Stimulated activated CD8-positive, alpha-beta memory T cell treated with anti-CD3 and anti-CD28 coated beads, Interleukin-12 subunit alpha, Interleukin-12 subunit beta, amount 100 ng/mL, for 24 hours (primary cell): ENCODE results near the gene AMHR2.

Experiments used
- DNase-seq: peaks from one replicate; pipeline ENCODE4 v3.0.0-alpha.2; 2020; ENCODE audit errors: extremely low read depth

AMHR2 gene

DNA sequence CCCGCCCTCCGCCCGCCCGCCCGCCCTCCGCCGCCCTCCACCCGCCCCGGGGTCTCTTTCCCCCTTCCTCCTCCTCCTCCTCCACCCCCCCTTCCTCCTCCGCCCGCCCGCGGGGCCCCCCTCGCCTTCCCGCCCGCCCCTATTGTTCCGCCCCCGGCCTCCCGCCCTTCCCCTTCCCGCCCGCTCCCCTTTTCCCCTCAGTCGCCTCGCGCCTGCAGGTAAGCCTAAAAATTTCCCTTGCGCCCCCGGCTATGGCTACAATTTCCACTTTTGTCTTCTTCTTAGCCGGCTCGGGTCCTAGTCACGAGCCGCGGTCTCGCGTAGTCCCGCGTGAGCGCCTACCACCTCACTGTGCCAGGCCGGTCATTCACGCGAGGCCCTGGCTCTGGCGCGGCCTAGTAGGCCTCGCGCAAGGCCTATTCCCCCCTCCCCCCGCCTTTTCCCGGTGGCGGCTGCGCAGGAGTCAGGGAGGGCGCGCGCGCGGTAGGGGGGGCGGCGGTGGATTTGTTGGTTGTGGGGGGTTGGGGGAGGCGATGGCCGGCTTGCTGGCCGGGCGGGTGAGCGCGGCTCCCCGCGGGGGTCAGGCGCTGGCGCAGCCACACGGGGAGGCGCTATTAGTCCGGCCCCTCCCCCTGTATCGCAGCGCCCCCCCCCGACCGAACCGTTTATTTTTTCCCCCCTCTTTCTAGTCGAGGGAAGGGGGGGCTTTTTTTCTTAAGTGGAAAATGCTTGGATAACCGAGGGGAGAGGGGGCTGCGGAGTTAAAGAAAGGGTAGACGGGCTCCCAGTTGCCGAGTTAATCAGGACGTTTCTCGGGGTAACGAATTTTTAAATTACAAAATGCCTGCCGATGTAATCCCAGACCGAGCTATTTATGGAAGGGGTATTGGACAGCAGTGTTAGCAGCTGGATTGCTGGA, 28.8 kb downstream of the AMHR2 start:
- DNase-seq: peak; percentile 43

DNA sequence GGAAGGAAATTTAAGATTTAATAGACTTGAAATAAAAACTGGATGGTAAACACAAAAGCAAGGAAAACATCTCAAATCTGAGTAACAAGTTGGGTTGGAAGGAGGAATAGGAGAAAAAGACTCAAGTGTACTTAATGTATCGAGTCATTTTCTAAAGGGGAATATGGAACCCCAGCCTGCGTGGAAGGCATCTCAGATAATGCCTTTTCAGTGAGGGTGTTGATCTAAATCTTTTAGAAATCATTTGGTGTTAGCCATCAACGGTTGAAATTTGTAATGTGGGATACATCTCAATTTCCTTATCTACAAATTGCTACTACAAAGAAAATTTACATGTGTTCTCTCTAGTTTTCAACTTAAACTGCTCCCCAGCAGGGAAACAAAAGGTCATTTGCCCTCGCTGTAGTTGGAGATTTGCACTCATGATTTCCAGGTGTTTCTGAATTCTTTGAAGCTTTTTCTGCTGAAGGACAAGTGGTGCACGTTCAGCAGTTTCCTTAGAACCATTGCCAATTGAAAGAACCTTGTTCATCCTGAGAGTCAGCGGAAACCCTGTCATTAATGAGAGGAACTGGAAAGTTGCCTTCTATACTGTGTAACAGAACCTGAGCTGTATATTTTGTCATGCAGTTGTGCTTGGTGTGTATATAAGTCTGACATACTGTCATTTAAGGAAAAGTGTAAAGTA, 30.4 kb downstream of the AMHR2 start:
- no peak for DNase-seq

- DNase-seq: no peak
Observed at GRCh38 chr12:53454707-53455106, 31.1 kb downstream of the AMHR2 start.

DNA sequence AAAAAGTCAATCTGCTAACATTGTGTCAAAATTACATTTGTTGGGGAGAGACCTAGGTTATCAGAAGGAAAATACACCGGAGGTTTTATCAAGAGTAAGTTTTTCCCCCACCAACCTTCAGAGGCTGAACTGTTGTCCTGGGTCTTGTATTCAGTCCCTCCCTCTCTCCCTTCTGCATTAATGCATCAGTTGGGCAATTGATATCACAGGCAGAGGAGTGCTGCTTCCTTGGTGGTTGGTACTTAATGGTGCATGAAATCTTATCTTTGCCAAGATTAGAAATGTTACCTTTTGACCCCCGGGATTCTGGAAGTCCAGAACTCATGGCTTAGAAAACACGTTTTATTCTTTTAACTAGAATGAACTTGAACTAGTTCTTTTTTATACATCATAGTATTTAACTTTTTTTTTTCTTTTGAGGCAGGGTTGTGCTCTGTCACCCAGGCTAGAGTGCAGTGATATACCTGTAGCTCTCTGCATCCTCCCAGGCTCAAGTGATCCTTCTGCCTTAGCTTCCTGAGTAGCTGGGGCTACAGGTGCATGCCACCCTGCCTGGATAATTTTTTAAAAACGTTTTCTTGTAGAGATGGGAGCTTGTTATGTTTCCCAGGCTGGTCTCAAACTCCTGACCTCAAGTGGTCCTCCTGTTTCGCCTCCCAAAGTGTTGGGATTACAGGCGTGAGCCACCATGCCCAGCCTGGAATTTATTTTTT, 33.2 kb downstream of the AMHR2 start:
- DNase-seq: no peak

- no peak for DNase-seq
Observed at GRCh38 chr12:53459097-53459496, 35.4 kb downstream of the AMHR2 start.

GRCh38 chr12:53461059-53461458, 37.4 kb downstream of the AMHR2 start:
- no peak for DNase-seq

GRCh38 chr12:53461591-53461990, 37.9 kb downstream of the AMHR2 start:
- no peak for DNase-seq

DNA sequence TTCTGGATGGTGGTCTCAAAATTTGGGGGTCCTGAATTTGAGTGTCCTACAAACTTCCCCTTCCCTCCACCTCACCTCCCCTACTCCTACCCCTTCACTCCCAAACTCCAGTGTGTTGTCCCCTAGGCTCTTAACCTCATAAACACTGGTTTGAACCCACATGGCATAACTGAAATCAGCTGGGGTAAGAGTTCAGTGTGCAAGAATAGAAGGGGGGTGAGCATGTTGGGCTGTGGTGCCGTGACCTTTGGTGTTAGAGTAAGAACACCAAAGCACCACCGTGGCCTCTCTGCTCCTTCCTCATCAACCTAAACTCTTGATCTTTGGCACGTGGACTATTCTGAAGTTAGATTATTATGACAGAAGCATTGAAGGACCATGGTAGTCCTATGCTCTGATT, 39.3 kb downstream of the AMHR2 start:
- no peak for DNase-seq

DNA sequence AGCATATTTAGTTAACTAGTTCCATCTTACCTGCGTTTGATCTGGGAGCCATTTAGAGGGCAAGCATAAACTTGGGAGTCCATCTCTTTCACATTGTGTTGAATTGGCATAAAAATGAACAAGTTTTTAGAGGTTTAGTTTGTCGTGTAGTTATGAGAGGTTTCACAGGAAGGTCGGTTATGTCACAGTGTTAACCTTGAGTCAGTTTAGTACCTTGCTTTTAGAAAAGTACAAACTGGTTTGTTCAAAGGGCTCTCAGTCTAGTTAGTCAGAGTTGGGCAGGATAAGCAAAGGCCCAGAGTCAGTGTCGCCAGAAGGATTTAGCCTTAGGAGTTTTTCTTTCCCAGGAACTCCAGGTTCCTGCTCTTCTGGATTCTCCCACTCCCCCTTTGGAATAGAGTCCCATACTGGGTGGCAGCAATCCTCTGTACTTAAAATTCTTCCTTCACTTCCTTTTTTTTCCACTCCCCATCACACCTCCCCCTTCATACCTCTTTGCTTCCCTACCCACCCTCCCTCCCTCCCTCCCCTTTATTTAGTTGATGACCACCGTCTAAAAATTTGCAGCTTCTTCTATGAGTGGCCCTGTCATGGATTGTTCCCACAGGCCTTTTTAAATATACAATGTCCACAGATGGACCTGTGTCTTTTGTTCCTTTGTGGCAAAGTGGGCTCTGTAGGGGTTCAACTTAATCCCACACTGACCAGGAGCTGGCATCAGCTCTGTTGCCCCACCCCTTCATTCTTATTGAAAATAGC, 40.3 kb downstream of the AMHR2 start:
- no peak for DNase-seq

DNA sequence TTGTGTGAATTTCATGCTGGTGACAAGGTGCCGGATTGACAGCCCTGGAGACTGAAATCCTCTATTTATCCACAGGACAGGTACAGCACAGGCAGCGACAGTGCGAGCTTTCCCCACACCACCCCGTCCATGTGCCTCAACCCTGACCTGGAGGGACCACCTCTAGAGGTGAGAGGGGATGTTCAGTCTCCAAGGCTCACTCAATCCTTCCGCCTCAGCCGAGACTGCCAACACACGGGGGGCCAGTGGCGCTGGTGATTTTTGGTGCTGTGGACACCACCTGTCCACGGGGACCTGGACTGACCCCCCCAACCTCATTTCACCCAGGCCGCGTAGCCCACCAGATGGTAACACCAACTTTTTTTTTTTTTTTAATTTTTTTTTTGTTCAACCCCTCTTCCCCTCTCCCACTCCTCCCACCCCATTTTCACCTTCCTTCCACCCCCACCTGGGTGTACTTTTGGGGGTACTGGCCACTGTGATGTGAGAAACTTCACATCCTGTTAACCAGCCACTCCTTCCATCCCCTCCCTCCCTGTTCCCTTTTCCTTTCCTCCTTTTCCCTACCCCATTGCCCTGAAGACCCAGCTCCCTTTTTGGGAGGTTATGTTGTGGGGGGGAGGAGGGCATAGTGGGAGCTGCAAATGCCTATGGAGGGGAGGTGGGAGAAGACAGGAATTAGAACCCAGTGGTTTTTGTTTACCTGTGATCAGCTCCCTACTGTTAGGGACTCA, 41.2 kb downstream of the AMHR2 start:
- DNase-seq: no peak

- DNase-seq: no peak
Observed at GRCh38 chr12:53465679-53466078, 42.0 kb downstream of the AMHR2 start.

DNA sequence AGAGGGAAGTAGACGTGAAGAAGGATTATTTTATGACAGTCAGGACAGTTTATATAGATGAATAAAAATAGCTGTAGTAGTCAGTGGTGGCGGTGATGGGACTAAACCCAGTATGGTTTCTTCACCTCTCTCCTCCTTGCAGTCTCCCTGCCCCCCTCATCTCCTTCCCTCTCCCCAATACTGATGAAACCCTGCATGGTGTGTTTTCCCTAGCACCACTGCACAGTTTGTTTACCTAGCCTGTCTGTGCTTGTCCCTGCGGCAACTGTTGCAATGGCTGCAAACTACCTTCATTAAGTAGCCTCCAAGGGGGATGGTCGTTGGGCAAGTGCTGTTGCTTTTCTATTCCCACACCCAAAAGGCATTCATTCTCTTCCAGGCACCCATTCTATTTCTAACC, 43.0 kb downstream of the AMHR2 start:
- no peak for DNase-seq

- DNase-seq: no peak
Observed at GRCh38 chr12:53467082-53467481, 43.4 kb downstream of the AMHR2 start.

GRCh38 chr12:53467880-53468279, 44.2 kb downstream of the AMHR2 start:
- no peak for DNase-seq

DNA sequence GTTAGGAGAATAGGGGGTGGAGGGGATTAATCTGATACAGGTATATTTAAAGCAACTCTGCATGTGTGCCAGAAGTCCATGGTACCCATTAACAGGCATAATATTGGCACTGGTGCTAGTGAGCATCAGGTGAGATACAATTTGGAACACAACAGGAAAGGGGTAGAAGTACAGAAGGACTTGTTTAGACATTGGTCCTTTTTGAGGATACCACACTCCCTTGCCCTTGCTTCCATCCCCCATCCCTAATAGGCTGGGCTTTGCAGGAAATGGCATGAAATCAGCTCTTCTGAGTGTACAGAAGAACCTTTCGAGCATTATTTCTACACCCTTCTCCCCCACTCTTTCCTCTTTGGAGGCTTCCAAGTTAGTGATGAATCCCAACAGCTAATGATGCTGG, 44.6 kb downstream of the AMHR2 start:
- no peak for DNase-seq

GRCh38 chr12:53472056-53472582, 48.5 kb downstream of the AMHR2 start:
- no peak for DNase-seq

DNA sequence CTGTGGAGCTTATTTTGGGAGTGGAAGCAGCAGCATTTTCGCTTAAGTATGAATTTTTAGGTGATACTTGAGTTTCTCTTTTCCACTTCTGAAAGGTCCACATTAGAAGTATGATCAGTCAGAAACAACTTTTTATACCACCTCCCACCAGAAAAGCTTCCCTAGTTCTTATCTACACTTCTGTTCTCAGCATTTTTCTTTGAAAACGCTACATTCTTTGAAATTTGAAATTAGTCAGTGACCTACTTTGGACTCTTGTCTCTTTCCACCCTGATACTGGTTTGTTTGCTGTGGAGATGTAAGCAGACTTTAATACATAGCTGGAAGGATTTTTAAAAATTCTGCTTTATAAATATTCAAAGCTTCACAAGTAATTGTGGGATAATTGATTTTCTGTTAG, 50.4 kb downstream of the AMHR2 start:
- no peak for DNase-seq

DNA sequence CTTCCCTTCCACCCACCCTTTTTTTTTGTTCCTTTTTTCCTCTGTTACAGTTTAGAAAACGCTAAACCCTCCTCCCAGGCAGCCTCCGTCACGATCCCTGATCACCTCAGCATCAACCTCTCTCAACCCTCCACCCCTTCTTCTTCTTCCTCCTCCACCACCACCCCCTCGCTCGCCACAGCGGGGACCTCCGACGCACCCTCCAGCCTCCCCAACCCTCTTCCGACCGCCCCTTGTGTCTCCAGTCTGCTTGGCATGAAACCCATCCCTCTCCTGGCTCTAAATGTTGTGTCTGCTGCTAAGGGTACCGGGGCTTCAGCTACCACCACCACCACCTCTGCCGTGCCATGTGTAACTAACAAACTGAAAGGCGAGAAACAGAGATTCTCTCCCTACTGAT, 51.2 kb downstream of the AMHR2 start:
- DNase-seq: no peak

GRCh38 chr12:53476769-53477209, 53.1 kb downstream of the AMHR2 start:
- no peak for DNase-seq

DNA sequence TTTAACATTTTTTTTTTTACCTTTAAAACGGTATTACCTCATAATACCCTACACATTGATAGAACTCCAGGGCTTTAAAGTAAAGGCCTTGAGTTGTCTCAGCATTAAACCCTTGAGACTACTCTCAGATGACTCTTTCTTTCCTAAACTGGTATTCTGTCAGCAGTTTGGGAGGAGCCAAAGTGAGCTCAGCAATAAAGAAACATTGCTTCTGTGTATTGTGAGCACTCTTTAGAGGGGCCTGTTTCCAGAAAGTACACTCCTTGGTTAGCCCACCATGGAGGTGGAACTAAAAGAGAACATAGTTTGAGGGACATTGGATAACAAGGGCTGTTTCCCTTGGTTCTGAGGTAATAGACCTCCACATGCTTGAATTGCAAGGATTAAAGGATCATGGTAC, 55.2 kb downstream of the AMHR2 start:
- no peak for DNase-seq

- DNase-seq: no peak
Observed at GRCh38 chr12:53479331-53479730, 55.7 kb downstream of the AMHR2 start.
